CD1c-positive myeloid dendritic cell (primary cell): ENCODE measurements around the gene COL1A1.

Experiments used
- DNase-seq: peaks from one replicate; pipeline ENCODE4 v3.0.0-alpha.2; 2016; ENCODE audit errors: extremely low spot score

COL1A1 gene

GRCh38 chr17:50186661-50187393, 14.6 kb downstream of the COL1A1 start:
- DNase-seq, result no peak

- no peak for DNase-seq
Observed at GRCh38 chr17:50185631-50186471, 15.6 kb downstream of the COL1A1 start.

- DNase-seq, result peak; percentile 58
Observed at GRCh38 chr17:50184611-50185398, 16.6 kb downstream of the COL1A1 start.

- no peak for DNase-seq
Observed at GRCh38 chr17:50184064-50184463, 17.4 kb downstream of the COL1A1 start.

- DNase-seq, result peak; percentile 37
Observed at GRCh38 chr17:50183421-50183994, 17.9 kb downstream of the COL1A1 start.

GRCh38 chr17:50182783-50183420, 18.5 kb downstream of the COL1A1 start:
- no peak for DNase-seq

GRCh38 chr17:50181591-50182560, 19.6 kb downstream of the COL1A1 start:
- DNase-seq, result no peak

- no peak for DNase-seq
Observed at GRCh38 chr17:50181144-50181543, 20.3 kb downstream of the COL1A1 start.

GRCh38 chr17:50180620-50181019, 20.8 kb downstream of the COL1A1 start:
- no peak for DNase-seq

GRCh38 chr17:50180111-50180510, 21.3 kb downstream of the COL1A1 start:
- DNase-seq, result no peak

GRCh38 chr17:50177983-50178834, 23.2 kb downstream of the COL1A1 start:
- peak; percentile 75 for DNase-seq

- DNase-seq, result no peak
Observed at GRCh38 chr17:50177476-50177875, 24.0 kb downstream of the COL1A1 start.

GRCh38 chr17:50176559-50177357, 24.7 kb downstream of the COL1A1 start:
- no peak for DNase-seq

- no peak for DNase-seq
Observed at GRCh38 chr17:50175035-50175807, 26.2 kb downstream of the COL1A1 start.

GRCh38 chr17:50174444-50174843, 27.0 kb downstream of the COL1A1 start:
- DNase-seq, result no peak

GRCh38 chr17:50173335-50173941, 28.0 kb downstream of the COL1A1 start:
- no peak for DNase-seq

GRCh38 chr17:50172936-50173334, 28.5 kb downstream of the COL1A1 start:
- DNase-seq, result no peak
